ENCODE data around the gene UNC5A. TPM values are rescaled to one million over a fixed set of nuclear protein-coding genes. Genes with fewer than 3 reads are reported as not detected.

Gene UNC5A
- polyA plus RNA-seq, 1 of the 3 experiments (the other 2 are of a cell fraction): 0.46 TPM

DNA sequence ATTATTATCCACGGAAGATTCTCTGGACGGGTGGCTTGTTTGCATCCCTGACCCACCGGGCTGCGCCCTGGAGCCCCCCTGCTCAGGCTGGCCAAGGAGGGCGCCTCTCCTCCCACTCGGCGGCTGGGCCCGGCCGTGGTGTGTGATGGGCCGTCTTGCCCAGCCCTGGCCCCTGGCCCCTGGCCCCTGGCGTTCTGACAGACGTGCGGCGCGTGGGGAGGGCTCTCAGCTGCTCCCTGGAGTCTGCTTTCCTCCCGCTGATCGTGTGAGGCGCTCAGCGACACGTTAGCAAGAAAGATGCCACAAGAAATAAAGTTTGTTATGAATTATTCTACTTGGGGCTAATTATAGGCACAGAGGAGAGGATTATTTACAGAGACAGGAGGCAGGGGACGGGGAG, 33.3 kb downstream of the UNC5A start:
- Histone ChIP-seq H3F3A (replicated peaks; ENCODE audit: insufficient read depth) (no peaks in the 10 kb centered on the region), H3K4me2 (no peak overlapping the region), H2AFZ (ENCODE audit: low read depth) (no peak overlapping the region), H4K20me1 (ENCODE audit: insufficient read depth) (no peaks in the 10 kb centered on the region), H3K9me2 (no peaks in the 10 kb centered on the region), H3K79me2 (ENCODE audit: insufficient read depth) (no peaks in the 10 kb centered on the region), H3K9ac (no peak overlapping the region), H3K4me1 (ENCODE audit: control insufficient read depth in 1 of 2, insufficient read depth in 2 of 2, low read depth in 1 of 2, low read length in 1 of 2) (peaks cover 0 to 68% of the 10 kb centered on the region in 2 experiments; a peak in 1 of 4 replicates), H3K9me3 (no peaks in the 10 kb centered on the region), H3K36me3 (replicated peaks in 1 of 2; ENCODE audit: control insufficient read depth in 1 of 2, insufficient read depth in 2 of 2, low read length in 1 of 2) (no peaks in the 10 kb centered on the region), H3K27me3 (ENCODE audit: insufficient read depth) (no peaks in the 10 kb centered on the region), H3K4me3 (ENCODE audit: low read depth in 2 of 2, low read length in 1 of 2) (no peak overlapping the region), H3K27ac (ENCODE audit: low read depth in 2 of 2, low read length in 1 of 2) (peak overlapping the region in 1 of 2 experiments; percentile 95; a peak in 2 of 4 replicates)
- TF ChIP-seq RCOR1 (IDR thresholded peaks at IDR 0.05; ENCODE audit: low read length) (no peak), FOSL2 (IDR thresholded peaks at IDR 0.05; ENCODE audit: borderline replicate concordance, low read depth) (no peak), YY1 (IDR thresholded peaks at IDR 0.05; ENCODE audit: low read depth) (no peak), CTCF (IDR thresholded peaks at IDR 0.05) (no peak), USF2 (IDR thresholded peaks at IDR 0.05; ENCODE audit: borderline replicate concordance, low read depth, low read length) (no peak), NRF1 (IDR thresholded peaks at IDR 0.05; ENCODE audit: low read depth, low read length) (no peak), MXI1 (IDR thresholded peaks at IDR 0.05; ENCODE audit: low read depth, low read length) (no peak), MEF2A (IDR thresholded peaks at IDR 0.05; ENCODE audit: borderline replicate concordance, low read depth) (no peak), SMC3 (IDR thresholded peaks at IDR 0.05; ENCODE audit: low read depth, low read length) (no peak), EP300 (IDR thresholded peaks at IDR 0.05; ENCODE audit: borderline replicate concordance in 1 of 2, low read depth in 1 of 2, low read length in 1 of 2) (no peak), RAD21 (IDR thresholded peaks at IDR 0.05; ENCODE audit: low read length) (no peak), GABPA (IDR thresholded peaks at IDR 0.05; ENCODE audit: low read depth) (no peak), PBX3 (IDR thresholded peaks at IDR 0.05) (no peak), GATA2 (CRISPR knock-in tag; IDR thresholded peaks at IDR 0.05) (no peak), TEAD4 (IDR thresholded peaks at IDR 0.05; ENCODE audit: borderline replicate concordance, insufficient read depth) (no peak), IRF3 (IDR thresholded peaks at IDR 0.05; ENCODE audit: low read depth, low read length) (no peak), FOXM1 (IDR thresholded peaks at IDR 0.05; ENCODE audit: low read depth) (no peak), POLR2AphosphoS5 (IDR thresholded peaks at IDR 0.05; ENCODE audit: low read depth, low read length) (no peak)
- TF ChIP-seq, protein P1, sequence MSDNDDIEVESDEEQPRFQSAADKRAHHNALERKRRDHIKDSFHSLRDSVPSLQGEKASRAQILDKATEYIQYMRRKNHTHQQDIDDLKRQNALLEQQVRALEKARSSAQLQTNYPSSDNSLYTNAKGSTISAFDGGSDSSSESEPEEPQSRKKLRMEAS (IDR thresholded peaks at IDR 0.05; ENCODE audit: low read depth): no peak
- TF ChIP-seq, protein P2, sequence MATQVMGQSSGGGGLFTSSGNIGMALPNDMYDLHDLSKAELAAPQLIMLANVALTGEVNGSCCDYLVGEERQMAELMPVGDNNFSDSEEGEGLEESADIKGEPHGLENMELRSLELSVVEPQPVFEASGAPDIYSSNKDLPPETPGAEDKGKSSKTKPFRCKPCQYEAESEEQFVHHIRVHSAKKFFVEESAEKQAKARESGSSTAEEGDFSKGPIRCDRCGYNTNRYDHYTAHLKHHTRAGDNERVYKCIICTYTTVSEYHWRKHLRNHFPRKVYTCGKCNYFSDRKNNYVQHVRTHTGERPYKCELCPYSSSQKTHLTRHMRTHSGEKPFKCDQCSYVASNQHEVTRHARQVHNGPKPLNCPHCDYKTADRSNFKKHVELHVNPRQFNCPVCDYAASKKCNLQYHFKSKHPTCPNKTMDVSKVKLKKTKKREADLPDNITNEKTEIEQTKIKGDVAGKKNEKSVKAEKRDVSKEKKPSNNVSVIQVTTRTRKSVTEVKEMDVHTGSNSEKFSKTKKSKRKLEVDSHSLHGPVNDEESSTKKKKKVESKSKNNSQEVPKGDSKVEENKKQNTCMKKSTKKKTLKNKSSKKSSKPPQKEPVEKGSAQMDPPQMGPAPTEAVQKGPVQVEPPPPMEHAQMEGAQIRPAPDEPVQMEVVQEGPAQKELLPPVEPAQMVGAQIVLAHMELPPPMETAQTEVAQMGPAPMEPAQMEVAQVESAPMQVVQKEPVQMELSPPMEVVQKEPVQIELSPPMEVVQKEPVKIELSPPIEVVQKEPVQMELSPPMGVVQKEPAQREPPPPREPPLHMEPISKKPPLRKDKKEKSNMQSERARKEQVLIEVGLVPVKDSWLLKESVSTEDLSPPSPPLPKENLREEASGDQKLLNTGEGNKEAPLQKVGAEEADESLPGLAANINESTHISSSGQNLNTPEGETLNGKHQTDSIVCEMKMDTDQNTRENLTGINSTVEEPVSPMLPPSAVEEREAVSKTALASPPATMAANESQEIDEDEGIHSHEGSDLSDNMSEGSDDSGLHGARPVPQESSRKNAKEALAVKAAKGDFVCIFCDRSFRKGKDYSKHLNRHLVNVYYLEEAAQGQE (IDR thresholded peaks at IDR 0.05; ENCODE audit: low read depth, low read length): no peak
- WGBS (ENCODE audit: low lambda C conversion rate): 77% methylated on average over 15 of the region's 21 CpGs
- no peak for DNase-seq
- ChIA-PET POLR2A (no interaction called here), CTCF (interaction anchor here (1.0 to 1.6 kb wide), 3 partner anchors 11 to 143 kb away, joined by 3 to 5 read pairs (median 4); no protein-coding TSS in a partner anchor)
